ENCODE data around the gene PRDM1.

PRDM1 gene

DNA sequence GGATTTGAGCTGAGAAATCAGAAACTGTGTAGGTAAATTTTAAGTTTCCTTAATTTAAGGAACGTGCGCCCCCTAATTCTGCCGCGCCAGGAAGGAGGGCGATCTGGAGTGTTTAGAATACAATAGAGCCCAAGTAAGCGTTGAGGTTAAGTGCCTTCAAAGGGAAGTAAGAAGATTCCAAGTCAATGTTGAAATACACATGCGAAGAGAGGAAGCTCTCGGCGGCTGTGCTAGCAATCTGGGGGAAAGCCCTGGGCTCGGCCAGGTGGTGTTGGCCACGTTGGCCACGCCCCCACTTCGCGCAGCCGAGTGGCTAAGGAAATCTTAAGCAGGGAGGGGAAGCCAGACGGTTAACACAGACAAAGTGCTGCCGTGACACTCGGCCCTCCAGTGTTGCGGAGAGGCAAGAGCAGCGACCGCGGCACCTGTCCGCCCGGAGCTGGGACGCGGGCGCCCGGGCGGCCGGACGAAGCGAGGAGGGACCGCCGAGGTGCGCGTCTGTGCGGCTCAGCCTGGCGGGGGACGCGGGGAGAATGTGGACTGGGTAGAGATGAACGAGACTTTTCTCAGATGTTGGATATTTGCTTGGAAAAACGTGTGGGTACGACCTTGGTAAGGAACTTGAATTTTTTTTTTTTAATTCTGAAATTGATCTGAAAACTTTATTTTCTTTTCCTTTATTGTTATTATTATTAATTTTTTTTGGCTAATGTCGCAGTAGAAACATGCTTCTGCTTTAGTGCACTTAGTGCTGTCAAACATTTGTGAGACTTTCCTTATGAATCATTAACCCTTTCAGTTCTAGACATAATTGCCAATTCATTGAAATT is at the start of gene PRDM1:
TSS of gene PRDM1 (plus strand) at position 353 of the 830 bp plus-strand sequence. CDS start at position 571, 218 bp downstream.
- TF ChIP-seq PPARA (CRISPR knock-in tag; IDR thresholded peaks at IDR 0.05; ENCODE audit: borderline replicate concordance) (no peak), OSR1 (CRISPR knock-in tag; IDR thresholded peaks at IDR 0.05) (no peak), ZNF8 (CRISPR knock-in tag; IDR thresholded peaks at IDR 0.05) (no peak), CSDC2 (CRISPR knock-in tag; IDR thresholded peaks at IDR 0.05) (no peak), POU6F1 (CRISPR knock-in tag; IDR thresholded peaks at IDR 0.05; ENCODE audit: borderline replicate concordance, low read depth) (no peak), ZFP3 (CRISPR knock-in tag; IDR thresholded peaks at IDR 0.05) (no peak)
- ATAC-seq: peak; percentile 71

GRCh38 chr6:106037060-106037459 is 49.1 kb upstream of the PRDM1 start:
- no peak for ATAC-seq
- TF ChIP-seq POU6F1 (CRISPR knock-in tag; IDR thresholded peaks at IDR 0.05; ENCODE audit: borderline replicate concordance, low read depth) (no peak), ESRRG (CRISPR knock-in tag; IDR thresholded peaks at IDR 0.05) (no peak), ZC3H10 (CRISPR knock-in tag; IDR thresholded peaks at IDR 0.05) (no peak), TOX (CRISPR knock-in tag; IDR thresholded peaks at IDR 0.05; ENCODE audit: borderline replicate concordance) (no peak), BACH2 (CRISPR knock-in tag; IDR thresholded peaks at IDR 0.05; ENCODE audit: borderline replicate concordance) (no peak), PPARA (CRISPR knock-in tag; IDR thresholded peaks at IDR 0.05; ENCODE audit: borderline replicate concordance) (no peak), ZNF565 (CRISPR knock-in tag; conservative IDR thresholded peaks at IDR 0.05; ENCODE audit: low read depth) (no peak), ZFP3 (CRISPR knock-in tag; IDR thresholded peaks at IDR 0.05) (no peak), SNAI2 (CRISPR knock-in tag; IDR thresholded peaks at IDR 0.05) (no peak), TCF4 (CRISPR knock-in tag; IDR thresholded peaks at IDR 0.05; ENCODE audit: borderline replicate concordance) (no peak), ZNF70 (CRISPR knock-in tag; IDR thresholded peaks at IDR 0.05) (no peak), ISL1 (CRISPR knock-in tag; IDR thresholded peaks at IDR 0.05) (no peak), OSR1 (CRISPR knock-in tag; IDR thresholded peaks at IDR 0.05) (no peak), ZNF8 (CRISPR knock-in tag; IDR thresholded peaks at IDR 0.05) (no peak), CSDC2 (CRISPR knock-in tag; IDR thresholded peaks at IDR 0.05) (no peak)
- TF ChIP-seq, protein P1, sequence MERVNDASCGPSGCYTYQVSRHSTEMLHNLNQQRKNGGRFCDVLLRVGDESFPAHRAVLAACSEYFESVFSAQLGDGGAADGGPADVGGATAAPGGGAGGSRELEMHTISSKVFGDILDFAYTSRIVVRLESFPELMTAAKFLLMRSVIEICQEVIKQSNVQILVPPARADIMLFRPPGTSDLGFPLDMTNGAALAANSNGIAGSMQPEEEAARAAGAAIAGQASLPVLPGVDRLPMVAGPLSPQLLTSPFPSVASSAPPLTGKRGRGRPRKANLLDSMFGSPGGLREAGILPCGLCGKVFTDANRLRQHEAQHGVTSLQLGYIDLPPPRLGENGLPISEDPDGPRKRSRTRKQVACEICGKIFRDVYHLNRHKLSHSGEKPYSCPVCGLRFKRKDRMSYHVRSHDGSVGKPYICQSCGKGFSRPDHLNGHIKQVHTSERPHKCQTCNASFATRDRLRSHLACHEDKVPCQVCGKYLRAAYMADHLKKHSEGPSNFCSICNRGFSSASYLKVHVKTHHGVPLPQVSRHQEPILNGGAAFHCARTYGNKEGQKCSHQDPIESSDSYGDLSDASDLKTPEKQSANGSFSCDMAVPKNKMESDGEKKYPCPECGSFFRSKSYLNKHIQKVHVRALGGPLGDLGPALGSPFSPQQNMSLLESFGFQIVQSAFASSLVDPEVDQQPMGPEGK (CRISPR knock-in tag; IDR thresholded peaks at IDR 0.05; ENCODE audit: borderline replicate concordance): no peak
- TF ChIP-seq, protein P2, sequence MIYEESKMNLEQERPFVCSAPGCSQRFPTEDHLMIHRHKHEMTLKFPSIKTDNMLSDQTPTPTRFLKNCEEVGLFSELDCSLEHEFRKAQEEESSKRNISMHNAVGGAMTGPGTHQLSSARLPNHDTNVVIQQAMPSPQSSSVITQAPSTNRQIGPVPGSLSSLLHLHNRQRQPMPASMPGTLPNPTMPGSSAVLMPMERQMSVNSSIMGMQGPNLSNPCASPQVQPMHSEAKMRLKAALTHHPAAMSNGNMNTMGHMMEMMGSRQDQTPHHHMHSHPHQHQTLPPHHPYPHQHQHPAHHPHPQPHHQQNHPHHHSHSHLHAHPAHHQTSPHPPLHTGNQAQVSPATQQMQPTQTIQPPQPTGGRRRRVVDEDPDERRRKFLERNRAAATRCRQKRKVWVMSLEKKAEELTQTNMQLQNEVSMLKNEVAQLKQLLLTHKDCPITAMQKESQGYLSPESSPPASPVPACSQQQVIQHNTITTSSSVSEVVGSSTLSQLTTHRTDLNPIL (CRISPR knock-in tag; IDR thresholded peaks at IDR 0.05; ENCODE audit: low read depth): no peak

- peak; percentile 72 for ATAC-seq
- no peak for TF ChIP-seq OSR1 (CRISPR knock-in tag; IDR thresholded peaks at IDR 0.05)
- no peak for TF ChIP-seq ZFP3 (CRISPR knock-in tag; IDR thresholded peaks at IDR 0.05)
- no peak for TF ChIP-seq ISL1 (CRISPR knock-in tag; IDR thresholded peaks at IDR 0.05)
These were observed 46.1 kb upstream of the PRDM1 start for GRCh38 chr6:106039897-106040592.

DNA sequence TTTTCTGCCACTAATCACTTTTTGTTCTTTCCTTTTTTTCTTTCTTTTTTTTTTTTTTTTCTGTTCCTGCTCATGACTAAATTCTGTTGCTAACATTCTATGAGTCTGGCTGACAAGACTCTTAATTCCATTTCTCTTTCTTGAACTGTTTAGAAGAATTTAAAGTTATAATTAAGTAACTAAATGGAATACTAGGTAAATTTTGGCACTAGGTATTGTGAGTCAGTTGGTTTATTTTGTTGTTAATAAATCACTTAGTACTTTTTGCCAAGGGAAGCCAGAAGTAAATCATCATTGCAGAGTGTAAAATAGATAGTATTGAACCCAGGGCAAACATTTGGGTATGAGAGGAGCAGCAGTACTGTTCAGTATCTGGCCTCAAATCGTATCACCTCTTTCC is 42.0 kb upstream of the PRDM1 start:
- no peak for ATAC-seq
- TF ChIP-seq ZC3H10 (CRISPR knock-in tag; IDR thresholded peaks at IDR 0.05) (no peak), CSDC2 (CRISPR knock-in tag; IDR thresholded peaks at IDR 0.05) (no peak), CSRNP3 (CRISPR knock-in tag; IDR thresholded peaks at IDR 0.05) (no peak)
- TF ChIP-seq, protein P3, sequence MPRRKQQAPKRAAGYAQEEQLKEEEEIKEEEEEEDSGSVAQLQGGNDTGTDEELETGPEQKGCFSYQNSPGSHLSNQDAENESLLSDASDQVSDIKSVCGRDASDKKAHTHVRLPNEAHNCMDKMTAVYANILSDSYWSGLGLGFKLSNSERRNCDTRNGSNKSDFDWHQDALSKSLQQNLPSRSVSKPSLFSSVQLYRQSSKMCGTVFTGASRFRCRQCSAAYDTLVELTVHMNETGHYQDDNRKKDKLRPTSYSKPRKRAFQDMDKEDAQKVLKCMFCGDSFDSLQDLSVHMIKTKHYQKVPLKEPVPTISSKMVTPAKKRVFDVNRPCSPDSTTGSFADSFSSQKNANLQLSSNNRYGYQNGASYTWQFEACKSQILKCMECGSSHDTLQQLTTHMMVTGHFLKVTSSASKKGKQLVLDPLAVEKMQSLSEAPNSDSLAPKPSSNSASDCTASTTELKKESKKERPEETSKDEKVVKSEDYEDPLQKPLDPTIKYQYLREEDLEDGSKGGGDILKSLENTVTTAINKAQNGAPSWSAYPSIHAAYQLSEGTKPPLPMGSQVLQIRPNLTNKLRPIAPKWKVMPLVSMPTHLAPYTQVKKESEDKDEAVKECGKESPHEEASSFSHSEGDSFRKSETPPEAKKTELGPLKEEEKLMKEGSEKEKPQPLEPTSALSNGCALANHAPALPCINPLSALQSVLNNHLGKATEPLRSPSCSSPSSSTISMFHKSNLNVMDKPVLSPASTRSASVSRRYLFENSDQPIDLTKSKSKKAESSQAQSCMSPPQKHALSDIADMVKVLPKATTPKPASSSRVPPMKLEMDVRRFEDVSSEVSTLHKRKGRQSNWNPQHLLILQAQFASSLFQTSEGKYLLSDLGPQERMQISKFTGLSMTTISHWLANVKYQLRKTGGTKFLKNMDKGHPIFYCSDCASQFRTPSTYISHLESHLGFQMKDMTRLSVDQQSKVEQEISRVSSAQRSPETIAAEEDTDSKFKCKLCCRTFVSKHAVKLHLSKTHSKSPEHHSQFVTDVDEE (CRISPR knock-in tag; IDR thresholded peaks at IDR 0.05): no peak
